NCI-H345 (cell line): ENCODE measurements around the gene TBCC.
"Not testable (repeated sequence)": the region's sequence is repeated elsewhere in the genome, so short reads cannot be mapped to it uniquely, and the experiment has no call there.

Experiments
- DNase-seq: peaks from one replicate; lab custom pipeline; 2025; lab: John Stamatoyannopoulos, UW

The TBCC gene

GRCh38 chr6:42769836-42770235 lies 23.9 kb upstream of the TBCC start:
- DNase-seq: no peak

GRCh38 chr6:42769051-42769450 lies 23.1 kb upstream of the TBCC start:
- DNase-seq: no peak

- DNase-seq: no peak
Observed at GRCh38 chr6:42766163-42766670, 20.3 kb upstream of the TBCC start.

- DNase-seq: no peak
Observed at GRCh38 chr6:42764911-42765648, 19.2 kb upstream of the TBCC start.

GRCh38 chr6:42762950-42763349 lies 17.0 kb upstream of the TBCC start:
- no peak for DNase-seq

- no peak for DNase-seq
Observed at GRCh38 chr6:42762426-42762859, 16.5 kb upstream of the TBCC start.

GRCh38 chr6:42761287-42762067 lies 15.6 kb upstream of the TBCC start:
- DNase-seq: no peak

GRCh38 chr6:42758756-42759430 lies 13.0 kb upstream of the TBCC start:
- DNase-seq: no peak

- DNase-seq: no peak
Observed at GRCh38 chr6:42756722-42757121, 10.8 kb upstream of the TBCC start.

- no peak for DNase-seq
Observed at GRCh38 chr6:42754759-42755158, 8.9 kb upstream of the TBCC start.

GRCh38 chr6:42751055-42751454 lies 5.2 kb upstream of the TBCC start:
- no peak for DNase-seq

GRCh38 chr6:42748203-42748898 lies 2.4 kb upstream of the TBCC start:
- DNase-seq: no peak

GRCh38 chr6:42746463-42747391 lies 824 bp upstream of the TBCC start:
- peak; percentile 88 for DNase-seq

- peak; percentile 23 for DNase-seq
Observed at GRCh38 chr6:42745083-42745639, 742 bp downstream of the TBCC start.

GRCh38 chr6:42744351-42744893 lies 1.5 kb downstream of the TBCC start:
- no peak for DNase-seq

- peak; percentile 70 for DNase-seq
Observed at GRCh38 chr6:42742116-42742894, 3.6 kb downstream of the TBCC start.

- DNase-seq: no peak
Observed at GRCh38 chr6:42740725-42741124, 5.2 kb downstream of the TBCC start.

- no peak for DNase-seq
Observed at GRCh38 chr6:42735976-42736375, 9.9 kb downstream of the TBCC start.

- not testable (repeated sequence) for DNase-seq
Observed at GRCh38 chr6:42733867-42734481, 11.9 kb downstream of the TBCC start.
